GM23248 (cell line): ENCODE measurements around the gene RNF175. TPM values are rescaled to one million over a fixed set of nuclear protein-coding genes. Genes with fewer than 3 reads are reported as not detected.
A peak's percentile ranks its signal among the peaks of the same experiment; 100 is the strongest.

ENCODE experiments used
- DNase-seq: peaks from one replicate; pipeline ENCODE4 v3.0.0-alpha.2; 2015
- H2AFZ ChIP-seq: fragments of 200-600 bp; sonication (generic); 2 replicates; pipeline ENCODE4 v1.6.1; 2016; ENCODE audit warnings: antibody characterized with exemption
- H3F3A ChIP-seq: fragments of 200-600 bp; sonication (generic); 2 replicates; pipeline ENCODE4 v1.6.1; 2016; ENCODE audit warnings: mild to moderate bottlenecking, antibody characterized with exemption, mixed run types; ENCODE audit not compliant: insufficient read depth
- H3K27ac ChIP-seq: fragments of 200-600 bp; sonication (generic); 2 replicates; pipeline ENCODE4 v1.5.1; 2016; ENCODE audit warnings: mild to moderate bottlenecking
- H3K27me3 ChIP-seq: fragments of 200-600 bp; sonication (generic); replicated peaks from 2 replicates; pipeline ENCODE4 v1.6.1; 2016; ENCODE audit warnings: mild to moderate bottlenecking; ENCODE audit not compliant: insufficient read depth
- H3K36me3 ChIP-seq: fragments of 200-600 bp; sonication (generic); 2 replicates; pipeline ENCODE4 v1.6.1; 2016; ENCODE audit warnings: low read depth, mild to moderate bottlenecking
- H3K4me1 ChIP-seq: fragments of 200-600 bp; sonication (generic); 2 replicates; pipeline ENCODE4 v1.6.1; 2016; ENCODE audit warnings: mild to moderate bottlenecking; ENCODE audit not compliant: insufficient read depth
- H3K4me2 ChIP-seq: fragments of 200-600 bp; sonication (generic); one replicate; pipeline ENCODE4 v1.6.1; 2016; ENCODE audit warnings: mild to moderate bottlenecking; ENCODE audit not compliant: unreplicated experiment
- H3K4me3 ChIP-seq: fragments of 200-600 bp; sonication (generic); 2 replicates; pipeline ENCODE4 v1.5.1; 2016; ENCODE audit warnings: mild to moderate bottlenecking
- H3K79me2 ChIP-seq: fragments of 200-600 bp; sonication (generic); 2 replicates; pipeline ENCODE4 v1.6.1; 2016; ENCODE audit warnings: mild to moderate bottlenecking; ENCODE audit not compliant: insufficient read depth
- H3K9ac ChIP-seq: fragments of 200-600 bp; sonication (generic); 2 replicates; pipeline ENCODE4 v1.6.1; 2016; ENCODE audit warnings: mild to moderate bottlenecking
- H3K9me2 ChIP-seq: fragments of 200-600 bp; sonication (generic); 2 replicates; pipeline ENCODE4 v1.6.1; 2016; ENCODE audit warnings: mixed run types, mild to moderate bottlenecking, moderate library complexity; ENCODE audit not compliant: insufficient read depth
- H3K9me3 ChIP-seq: fragments of 200-600 bp; sonication (generic); one replicate; pipeline ENCODE4 v1.6.1; 2017; ENCODE audit warnings: low read depth
- H4K20me1 ChIP-seq: fragments of 200-600 bp; sonication (generic); 2 replicates; pipeline ENCODE4 v1.6.0; 2016; ENCODE audit not compliant: insufficient read depth
- EZH2 ChIP-seq: fragments of 200-600 bp; sonication (generic); IDR thresholded peaks from 2 replicates; pipeline ENCODE4 v1.6.1; 2018; ENCODE audit warnings: antibody characterized with exemption, mild to moderate bottlenecking; ENCODE audit not compliant: insufficient read depth, poor library complexity, severe bottlenecking
- EZH2phosphoT487 ChIP-seq: fragments of 200-600 bp; sonication (generic); IDR thresholded peaks from 2 replicates; pipeline ENCODE4 v1.6.1; 2018; ENCODE audit warnings: antibody characterized with exemption, moderate library complexity, mild to moderate bottlenecking, low read depth; ENCODE audit not compliant: insufficient read depth
- WGBS, 2 experiments: methylation state at CpG; one replicate each; pipeline ENCODE4 v1.1.6; 2015 to 2017; ENCODE audit warnings: low lambda C conversion rate in 2 of 2, low coverage in 1 of 2; ENCODE audit errors: missing lambda C conversion rate in 2 of 2; 5-methylcytosine and 5-hydroxymethylcytosine counted together
- in situ Hi-C: fragments of 300-500 bp; cut with MboI; formaldehyde crosslinking; loops from 2 replicates; pipeline ENCODE4 v1.15.0; 2020
- polyA plus RNA-seq: library from polyadenylated mRNA; unstranded; fragments of >200 nt; fragmentation: Nextera tagmentation; extraction: Ambion mirVana; gene quantifications from 2 replicates; pipeline ENCODE4 v1.2.1, GENCODE V29; 2016
- total RNA-seq: library from RNA; depleted of rRNA; stranded (reverse); fragments of >200 nt; shearing (Covaris generic); gene quantifications from 2 replicates; pipeline ENCODE4 v1.2.3, GENCODE V29; 2014

RNF175 gene
- total and polyA plus RNA-seq, 2 experiments from 2014 or later, result not detected

GRCh38 chr4:153763404-153763803 lies 3.6 kb upstream of the RNF175 start:
- Histone ChIP-seq H3K9ac (no peak overlapping the region), H3K36me3 (no peaks in the 10 kb centered on the region), H3K27me3 (peaks cover 39% of the 10 kb centered on the region), H3K9me3 (no peaks in the 10 kb centered on the region), H3K4me3 (no peak overlapping the region), H2AFZ (no peak overlapping the region), H3K4me1 (no peaks in the 10 kb centered on the region), H4K20me1 (no peaks in the 10 kb centered on the region), H3K27ac (no peak overlapping the region), H3K4me2 (no peak overlapping the region), H3F3A (no peaks in the 10 kb centered on the region), H3K79me2 (no peaks in the 10 kb centered on the region), H3K9me2 (no peaks in the 10 kb centered on the region)
- DNase-seq, result peak; percentile 7
- TF ChIP-seq EZH2phosphoT487 (no peak), EZH2 (no peak)
- in situ Hi-C loops, result loop anchor here (25.0 kb wide), 1 partner anchor 426 kb away; the partner anchor contains the start of gene MND1
- 85 to 97% methylated on average over 1 of the region's 1 CpG for WGBS, 2 experiments

GRCh38 chr4:153758688-153759406 lies 977 bp downstream of the RNF175 start:
- Histone ChIP-seq H3K27me3 (peaks cover 24% of the 10 kb centered on the region), H3K9me2 (no peaks in the 10 kb centered on the region), H3K4me2 (peak overlapping the region; percentile 76), H4K20me1 (no peaks in the 10 kb centered on the region), H2AFZ (peak overlapping the region; percentile 81), H3K4me1 (no peaks in the 10 kb centered on the region), H3K79me2 (no peaks in the 10 kb centered on the region), H3K36me3 (no peaks in the 10 kb centered on the region), H3F3A (no peaks in the 10 kb centered on the region), H3K9me3 (no peaks in the 10 kb centered on the region), H3K9ac (no peak overlapping the region), H3K27ac (no peak overlapping the region), H3K4me3 (peak overlapping the region; percentile 68)
- in situ Hi-C loops, result loop anchor here (25.0 kb wide), 1 partner anchor 422 kb away; the partner anchor contains the start of gene MND1
- 37 to 39% methylated on average over 15 of the region's 15 CpGs for WGBS, 2 experiments
- peak; percentile 14 for DNase-seq
- TF ChIP-seq EZH2phosphoT487 (no peak), EZH2 (no peak)

GRCh38 chr4:153758136-153758535 lies 1.7 kb downstream of the RNF175 start:
- WGBS, 2 experiments, result 96 to 100% methylated on average over 2 of the region's 2 CpGs
- Histone ChIP-seq H3K79me2 (no peaks in the 10 kb centered on the region), H4K20me1 (no peaks in the 10 kb centered on the region), H3K9me3 (no peaks in the 10 kb centered on the region), H3K4me1 (no peaks in the 10 kb centered on the region), H3K4me3 (no peak overlapping the region), H3K27ac (no peak overlapping the region), H3K27me3 (peaks cover 24% of the 10 kb centered on the region), H2AFZ (no peak overlapping the region), H3F3A (no peaks in the 10 kb centered on the region), H3K9ac (no peak overlapping the region), H3K9me2 (no peaks in the 10 kb centered on the region), H3K4me2 (no peak overlapping the region), H3K36me3 (no peaks in the 10 kb centered on the region)
- in situ Hi-C loops, result loop anchor here (25.0 kb wide), 1 partner anchor 421 kb away; the partner anchor contains the start of gene MND1
- no peak for TF ChIP-seq EZH2
- no peak for TF ChIP-seq EZH2phosphoT487
- no peak for DNase-seq

GRCh38 chr4:153757407-153757806 lies 2.4 kb downstream of the RNF175 start:
- no peaks in the 10 kb centered on the region for H3K9me3 ChIP-seq
- H3K4me1 ChIP-seq, result no peaks in the 10 kb centered on the region
- no peak for DNase-seq
- no peak overlapping the region for H3K4me3 ChIP-seq
- no peaks in the 10 kb centered on the region for H3K36me3 ChIP-seq
- in situ Hi-C loops, result loop anchor here (25.0 kb wide), 1 partner anchor 420 kb away; the partner anchor contains the start of gene MND1
- H3F3A ChIP-seq, result no peaks in the 10 kb centered on the region
- no peaks in the 10 kb centered on the region for H4K20me1 ChIP-seq
- no peak overlapping the region for H3K4me2 ChIP-seq
- 63 to 71% methylated on average over 1 of the region's 1 CpG for WGBS, 2 experiments
- no peak overlapping the region for H3K27ac ChIP-seq
- no peaks in the 10 kb centered on the region for H3K79me2 ChIP-seq
- no peak overlapping the region for H3K9ac ChIP-seq
- H3K9me2 ChIP-seq, result no peaks in the 10 kb centered on the region
- TF ChIP-seq EZH2phosphoT487 (no peak), EZH2 (no peak)
- no peak overlapping the region for H2AFZ ChIP-seq
- H3K27me3 ChIP-seq, result peaks cover 24% of the 10 kb centered on the region
